DMS79 treated with DMSO at 0.1 percent for 48 hours (cell line): ENCODE results near the gene CAVIN3.

Experiments
- DNase-seq: peaks from one replicate; lab custom pipeline; 2025; lab: John Stamatoyannopoulos, UW

CAVIN3 gene

GRCh38 chr11:6320411-6321155, at the start of gene CAVIN3:
Gene CAVIN3 (minus strand): TSS chr11:6320501. CDS start chr11:6320476, 25 bp downstream.
- DNase-seq, result no peak

GRCh38 chr11:6365659-6366058, 45.4 kb upstream of the CAVIN3 start:
- no peak for DNase-seq

GRCh38 chr11:6362873-6363678, 42.8 kb upstream of the CAVIN3 start:
- peak; percentile 5 for DNase-seq

GRCh38 chr11:6362185-6362872, 42.0 kb upstream of the CAVIN3 start:
- DNase-seq, result no peak

GRCh38 chr11:6360183-6360582, 39.9 kb upstream of the CAVIN3 start:
- no peak for DNase-seq

GRCh38 chr11:6357222-6357621, 36.9 kb upstream of the CAVIN3 start:
- DNase-seq, result no peak

- no peak for DNase-seq
These were observed 36.3 kb upstream of the CAVIN3 start for GRCh38 chr11:6356503-6357055.

- DNase-seq, result no peak
These were observed 34.6 kb upstream of the CAVIN3 start for GRCh38 chr11:6354651-6355485.

GRCh38 chr11:6353367-6353987, 33.2 kb upstream of the CAVIN3 start:
- peak; percentile 61 for DNase-seq

GRCh38 chr11:6351782-6352382, 31.6 kb upstream of the CAVIN3 start:
- no peak for DNase-seq

- DNase-seq, result no peak
These were observed 30.2 kb upstream of the CAVIN3 start for GRCh38 chr11:6350486-6350885.

- no peak for DNase-seq
These were observed 29.7 kb upstream of the CAVIN3 start for GRCh38 chr11:6350043-6350442.

GRCh38 chr11:6345366-6345765, 25.1 kb upstream of the CAVIN3 start:
- DNase-seq, result no peak

- DNase-seq, result no peak
These were observed 16.0 kb upstream of the CAVIN3 start for GRCh38 chr11:6336293-6336692.

- DNase-seq, result no peak
These were observed 14.5 kb upstream of the CAVIN3 start for GRCh38 chr11:6334806-6335205.

- DNase-seq, result no peak
These were observed 12.8 kb upstream of the CAVIN3 start for GRCh38 chr11:6333095-6333494.

GRCh38 chr11:6332066-6332465, 11.8 kb upstream of the CAVIN3 start:
- no peak for DNase-seq

GRCh38 chr11:6328321-6328720, 8.0 kb upstream of the CAVIN3 start:
- DNase-seq, result no peak

- DNase-seq, result no peak
These were observed 7.5 kb upstream of the CAVIN3 start for GRCh38 chr11:6327806-6328205.

- no peak for DNase-seq
These were observed 6.7 kb upstream of the CAVIN3 start for GRCh38 chr11:6326985-6327384.

- no peak for DNase-seq
These were observed 6.0 kb upstream of the CAVIN3 start for GRCh38 chr11:6326303-6326702.
